GM21515 (cell line): ENCODE data around the gene SLC24A4.

Source experiments
- ATAC-seq: cut with Tn5 transposase; IDR thresholded peaks from one replicate; pipeline ENCODE4 v1.9.1; 2021; ENCODE audit not compliant: unreplicated experiment

SLC24A4 gene, protein sequence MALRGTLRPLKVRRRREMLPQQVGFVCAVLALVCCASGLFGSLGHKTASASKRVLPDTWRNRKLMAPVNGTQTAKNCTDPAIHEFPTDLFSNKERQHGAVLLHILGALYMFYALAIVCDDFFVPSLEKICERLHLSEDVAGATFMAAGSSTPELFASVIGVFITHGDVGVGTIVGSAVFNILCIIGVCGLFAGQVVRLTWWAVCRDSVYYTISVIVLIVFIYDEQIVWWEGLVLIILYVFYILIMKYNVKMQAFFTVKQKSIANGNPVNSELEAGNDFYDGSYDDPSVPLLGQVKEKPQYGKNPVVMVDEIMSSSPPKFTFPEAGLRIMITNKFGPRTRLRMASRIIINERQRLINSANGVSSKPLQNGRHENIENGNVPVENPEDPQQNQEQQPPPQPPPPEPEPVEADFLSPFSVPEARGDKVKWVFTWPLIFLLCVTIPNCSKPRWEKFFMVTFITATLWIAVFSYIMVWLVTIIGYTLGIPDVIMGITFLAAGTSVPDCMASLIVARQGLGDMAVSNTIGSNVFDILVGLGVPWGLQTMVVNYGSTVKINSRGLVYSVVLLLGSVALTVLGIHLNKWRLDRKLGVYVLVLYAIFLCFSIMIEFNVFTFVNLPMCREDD

DNA sequence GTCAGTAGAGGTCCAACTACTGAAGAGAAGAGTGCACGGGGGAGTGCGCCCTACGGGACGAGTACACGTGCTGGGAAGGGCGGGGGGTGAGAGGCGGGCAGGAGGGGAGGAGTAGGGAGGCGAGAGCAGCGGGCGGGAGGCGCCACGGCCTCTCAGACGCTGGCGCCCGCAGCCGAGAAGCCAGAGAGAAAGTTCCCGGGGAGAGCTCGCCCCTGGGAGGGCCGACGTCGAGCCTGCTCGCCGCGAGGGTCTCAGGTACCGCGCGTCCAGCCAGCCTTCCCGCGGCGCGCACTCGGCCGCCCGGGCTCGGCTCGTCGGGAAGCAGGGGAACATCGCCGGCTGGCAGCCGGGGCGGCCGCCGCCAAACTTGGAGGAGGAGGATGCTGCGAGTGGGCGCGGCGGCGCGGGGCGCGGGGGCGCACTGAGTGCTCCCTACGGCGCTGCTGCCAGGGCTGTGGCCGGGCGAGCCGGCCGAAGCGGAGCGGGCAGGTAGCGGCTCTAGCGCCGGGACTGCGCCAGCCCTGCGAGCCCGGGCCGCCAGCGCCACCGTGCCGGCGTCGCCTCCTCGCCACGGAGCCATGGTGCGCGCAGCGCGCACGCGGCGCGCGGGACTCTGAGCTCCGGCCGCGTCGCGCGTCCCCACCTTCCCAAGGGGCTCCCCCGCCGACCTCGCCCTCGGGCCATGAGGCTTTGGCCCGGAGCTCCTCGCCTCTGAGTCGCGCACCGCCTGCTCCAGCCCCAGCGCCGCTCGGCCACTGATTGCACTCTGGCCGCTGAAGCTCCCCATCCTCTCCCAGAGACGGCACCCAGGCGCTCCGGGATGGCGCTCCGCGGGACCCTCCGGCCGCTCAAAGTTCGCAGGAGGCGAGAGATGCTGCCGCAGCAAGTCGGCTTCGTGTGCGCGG, at the start of gene SLC24A4:
Gene SLC24A4, plus strand, starts transcription at position 155 of the 905 bp plus-strand sequence. Its CDS starts 666 bp downstream, at position 821.
- ATAC-seq: no peak

DNA sequence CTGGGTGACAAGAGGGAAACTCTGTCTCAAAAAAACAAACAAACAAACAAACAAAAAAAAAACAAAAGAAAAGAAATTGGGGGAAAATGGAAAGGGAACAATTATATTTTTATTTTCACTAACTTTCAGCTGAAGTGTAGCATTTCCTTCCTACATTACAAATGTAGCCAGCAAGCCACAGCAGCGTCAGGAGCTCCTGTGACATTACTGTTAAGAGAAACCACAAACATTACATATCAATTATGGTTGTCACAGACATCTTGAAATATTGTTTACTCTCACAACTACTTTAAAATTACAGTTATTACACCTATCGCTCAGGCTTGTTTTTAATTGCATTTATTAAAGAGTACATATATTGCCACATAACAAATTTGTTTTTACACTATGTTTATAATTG, 49.8 kb upstream of the SLC24A4 start:
- no peak for ATAC-seq

DNA sequence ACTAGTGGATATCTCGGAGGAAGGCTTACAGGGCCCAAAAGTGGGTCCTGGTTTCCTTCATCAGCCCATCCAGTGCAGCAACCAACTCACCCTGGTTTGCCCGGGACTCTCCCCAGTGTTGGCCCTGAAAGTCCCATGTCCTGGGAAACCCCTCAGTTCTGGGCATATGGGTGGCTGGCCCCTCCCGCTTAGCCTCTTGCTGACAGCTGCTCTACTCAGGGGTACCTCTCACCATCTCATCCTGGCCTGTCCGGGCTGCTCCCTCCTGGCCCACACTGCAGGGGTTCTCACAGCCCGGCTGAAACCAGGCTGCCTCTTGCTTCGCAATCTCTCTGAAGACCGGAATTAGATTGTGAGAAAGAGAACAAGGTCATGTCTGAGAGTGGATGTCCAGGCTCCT, 48.9 kb upstream of the SLC24A4 start:
- ATAC-seq: no peak

DNA sequence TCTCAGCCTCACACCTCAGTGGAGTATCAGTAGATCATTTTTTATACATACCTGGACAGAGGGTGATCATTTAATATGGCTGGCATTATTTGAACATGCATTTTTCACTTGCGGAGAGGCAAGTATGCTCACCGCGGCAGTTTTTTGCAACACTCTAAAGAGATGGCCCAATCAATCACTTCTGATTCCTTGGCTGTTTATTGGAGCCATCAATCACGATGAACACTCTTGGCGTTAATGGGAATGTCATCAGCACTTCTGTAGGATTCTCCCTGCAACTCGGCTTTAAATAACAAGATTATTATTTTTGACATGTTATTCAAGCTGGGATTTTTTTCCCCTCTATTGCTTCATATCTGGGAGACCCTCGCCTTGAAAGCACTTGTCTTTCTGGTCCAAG, 46.9 kb upstream of the SLC24A4 start:
- no peak for ATAC-seq

DNA sequence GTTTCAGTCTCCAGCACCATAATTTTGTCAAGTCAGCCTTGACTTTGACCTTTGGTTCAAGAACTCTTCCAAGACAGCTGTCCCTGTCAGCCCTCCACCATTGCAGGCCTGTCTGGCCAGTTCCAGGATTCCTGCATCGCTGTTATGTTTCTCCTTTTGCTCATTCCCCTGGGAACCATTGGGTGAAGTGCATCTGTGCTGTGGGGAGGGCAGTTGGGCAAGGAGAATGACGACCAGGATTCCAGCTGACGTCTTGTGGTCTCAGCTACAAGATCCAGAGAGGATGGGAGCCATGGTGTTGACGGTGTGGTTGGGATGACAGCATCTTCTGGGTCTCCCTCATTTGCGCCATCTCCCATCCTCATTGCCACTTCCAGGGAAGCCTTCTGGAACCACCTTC, 45.9 kb upstream of the SLC24A4 start:
- ATAC-seq: no peak

DNA sequence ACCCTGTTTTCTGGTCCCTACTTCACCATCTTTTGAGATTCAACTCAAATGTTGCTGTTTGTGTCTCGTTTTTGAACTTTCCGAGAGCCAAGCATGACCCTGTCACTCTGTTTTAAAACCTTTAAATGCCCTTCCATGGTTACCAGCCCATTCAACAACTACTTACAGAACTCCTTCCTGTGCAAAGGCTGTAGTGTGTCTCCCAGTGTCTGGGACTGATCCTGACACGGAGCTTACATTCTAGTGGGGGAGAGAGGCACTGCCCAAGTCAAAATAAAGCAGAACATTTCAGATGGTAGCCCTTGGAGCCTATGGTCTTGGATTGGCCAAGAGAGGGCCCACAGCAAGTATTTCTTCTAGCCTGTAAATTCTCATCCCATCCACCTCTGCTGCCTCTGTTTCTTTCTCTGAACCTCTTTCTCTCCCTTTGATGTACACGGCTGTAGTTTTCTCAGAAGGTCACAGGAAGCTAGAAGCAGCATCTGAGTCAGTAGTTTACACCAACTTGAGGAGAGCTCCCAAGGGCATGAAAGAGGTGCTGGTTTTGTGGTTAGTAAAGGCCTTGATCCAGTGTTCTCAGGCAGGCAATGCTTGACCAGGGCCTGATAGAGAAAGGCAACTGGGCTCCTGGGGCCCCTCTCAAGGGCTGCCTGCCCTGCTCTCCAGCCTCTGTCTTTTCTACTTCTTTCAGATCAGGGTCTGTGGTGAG, 42.3 kb upstream of the SLC24A4 start:
- ATAC-seq: no peak

DNA sequence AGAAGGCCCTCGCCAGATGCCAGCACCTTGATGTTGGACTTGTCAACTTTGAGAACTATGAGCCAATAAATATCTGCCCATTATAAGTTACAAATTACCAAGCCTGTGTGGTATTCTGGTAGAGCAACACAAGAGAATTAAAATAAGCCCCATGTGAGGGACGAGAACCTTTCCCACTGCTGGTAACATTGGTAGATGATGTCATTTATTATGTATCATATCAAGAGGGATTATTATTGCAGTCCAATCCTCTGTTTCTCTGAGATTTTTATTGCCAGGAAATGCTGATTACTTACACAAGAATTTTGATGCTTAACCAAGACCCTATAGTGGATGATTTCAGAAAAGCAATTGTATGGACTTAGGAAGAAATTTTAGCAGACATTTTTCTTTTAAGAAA, 40.3 kb upstream of the SLC24A4 start:
- ATAC-seq: no peak

DNA sequence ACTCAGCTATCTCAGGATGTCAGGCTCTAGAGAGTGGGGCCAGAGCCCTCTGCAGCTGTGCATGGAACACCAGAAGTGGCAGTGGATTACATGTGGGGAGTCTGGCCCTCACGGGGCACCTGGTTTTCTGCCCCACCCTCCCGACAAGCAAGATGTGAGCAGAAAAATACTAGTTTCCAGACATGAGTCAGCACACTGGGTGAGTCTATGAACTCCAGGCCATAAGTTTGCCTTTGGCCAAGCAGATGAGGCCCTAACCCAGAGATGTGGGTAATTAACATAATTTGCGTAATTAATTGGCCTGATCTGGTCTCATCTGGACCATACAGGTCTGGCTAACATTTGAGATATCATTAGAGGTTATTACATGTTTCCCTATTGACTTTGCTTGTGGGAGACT, 37.7 kb upstream of the SLC24A4 start:
- ATAC-seq: no peak

DNA sequence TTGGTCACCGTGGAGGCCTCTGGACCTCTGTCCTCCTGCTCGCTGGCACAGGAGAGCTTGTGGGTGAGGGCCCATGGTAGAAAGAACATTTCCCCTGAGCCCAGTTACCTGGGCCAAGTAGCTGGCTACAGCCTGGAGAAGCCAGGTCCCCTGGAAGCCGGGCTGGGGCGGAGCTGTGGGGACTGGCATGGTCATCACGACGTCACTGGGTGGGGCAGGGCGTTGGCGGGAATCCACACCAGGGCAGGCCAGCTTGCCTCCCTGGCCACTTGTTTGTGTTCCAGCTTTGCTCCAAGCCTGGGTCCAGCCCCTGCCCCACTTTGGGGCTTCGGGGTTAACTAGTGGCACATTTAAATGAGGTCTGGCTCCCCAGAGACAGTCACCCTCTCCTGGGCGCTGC, 35.0 kb upstream of the SLC24A4 start:
- ATAC-seq: no peak

DNA sequence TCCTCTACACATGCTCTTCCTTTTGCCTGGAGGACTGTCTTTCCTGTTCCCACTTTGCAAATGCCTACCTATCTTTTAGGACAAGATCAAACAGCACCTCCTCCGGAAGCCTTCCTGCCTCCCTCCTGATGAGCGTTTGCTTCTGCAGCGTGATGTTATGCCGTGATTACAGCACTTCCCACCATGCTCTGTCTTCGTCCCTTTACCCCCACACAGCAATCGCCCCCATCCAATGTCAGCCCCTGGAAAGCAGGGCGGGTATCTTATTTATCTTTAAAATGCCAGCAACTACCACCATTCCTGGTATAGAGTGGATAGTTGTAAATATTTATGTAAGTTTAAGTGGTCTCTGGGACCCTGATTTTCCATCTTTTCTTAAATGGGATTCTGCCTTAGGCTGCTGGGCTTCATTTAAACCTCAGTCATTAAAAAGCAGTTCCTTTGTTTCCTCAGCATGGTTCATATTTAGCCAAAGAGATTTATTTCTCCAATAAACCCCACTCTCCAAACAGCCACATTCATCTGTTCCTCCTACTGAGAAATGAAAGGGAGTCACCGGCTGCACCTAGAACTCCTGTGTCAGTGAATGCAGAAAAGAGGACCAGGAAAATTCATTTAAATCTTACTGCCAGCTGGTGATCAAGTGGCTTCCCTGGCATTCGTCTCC, 33.8 kb upstream of the SLC24A4 start:
- no peak for ATAC-seq

DNA sequence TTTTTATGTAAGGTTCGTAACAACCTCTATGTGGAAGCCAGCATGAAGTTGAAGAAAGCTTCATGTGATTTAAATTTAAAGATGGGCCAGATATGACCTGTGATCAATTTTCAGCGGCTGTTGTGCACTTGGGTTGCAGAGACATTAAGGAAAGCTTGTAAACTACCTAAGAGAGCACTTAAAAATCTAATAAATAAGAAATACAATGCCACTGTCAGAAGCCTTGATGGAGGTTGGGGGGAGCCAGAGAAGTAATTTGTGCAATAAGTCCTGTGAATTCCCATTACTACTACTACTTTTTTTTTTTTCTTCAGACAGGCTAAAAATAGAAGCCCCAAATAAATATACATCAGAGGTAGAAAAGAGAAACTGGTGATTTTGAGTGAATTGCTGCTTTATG, 30.3 kb upstream of the SLC24A4 start:
- ATAC-seq: no peak

DNA sequence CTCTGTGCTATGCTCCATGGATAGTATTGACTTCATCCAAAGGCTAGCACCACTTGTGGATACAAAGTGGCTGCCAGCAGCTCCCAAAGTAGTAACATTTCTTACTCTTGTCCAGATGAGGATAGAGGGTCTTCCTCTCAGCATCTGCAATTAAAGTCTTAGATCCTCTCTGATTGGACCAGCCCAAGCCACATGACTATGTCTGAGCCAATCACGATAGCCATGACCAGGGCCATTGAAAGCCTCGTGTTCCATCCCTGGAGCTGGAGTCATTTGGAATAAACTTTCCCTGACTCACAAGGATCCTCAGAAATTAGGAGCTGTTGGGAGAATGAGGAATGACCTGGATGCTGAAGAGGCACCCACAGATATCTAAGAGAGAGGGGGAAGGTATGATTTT, 28.5 kb upstream of the SLC24A4 start:
- no peak for ATAC-seq

DNA sequence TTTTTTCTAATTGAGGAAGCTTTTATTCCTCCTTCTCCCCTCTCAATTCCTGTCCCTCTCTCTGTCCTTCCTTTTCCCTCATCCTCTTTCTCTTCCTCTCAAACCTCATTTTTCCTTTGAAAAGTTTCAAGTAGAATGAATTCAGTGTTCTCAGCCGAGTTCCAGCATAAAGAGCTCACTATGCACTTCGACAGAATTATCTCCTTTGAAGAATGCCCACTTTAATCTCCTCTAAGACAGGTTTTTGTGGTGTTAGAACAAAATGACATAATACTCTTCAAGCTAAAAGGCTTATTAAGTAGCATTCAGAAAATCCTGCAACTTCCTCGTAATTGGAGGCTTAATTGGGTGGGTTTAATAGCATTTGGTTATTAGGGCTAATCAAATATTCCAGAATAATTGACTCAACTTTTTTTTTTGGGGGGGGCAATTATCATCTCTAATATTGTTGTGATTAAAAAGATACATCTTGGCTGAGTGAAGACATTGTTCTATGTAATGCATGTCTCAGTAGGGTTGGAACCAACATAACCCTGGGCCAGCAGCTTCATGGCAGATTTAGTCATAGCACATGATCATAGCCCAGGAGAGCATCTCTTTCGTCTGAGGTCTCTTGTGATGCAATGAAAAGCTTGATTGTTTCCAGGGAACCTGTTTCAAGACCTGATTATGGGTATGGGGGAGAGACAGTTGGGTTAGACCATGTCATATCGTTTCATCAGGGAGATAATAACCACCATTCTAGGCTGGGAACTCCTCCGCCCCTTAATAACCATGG, 25.0 kb upstream of the SLC24A4 start:
- ATAC-seq: no peak

DNA sequence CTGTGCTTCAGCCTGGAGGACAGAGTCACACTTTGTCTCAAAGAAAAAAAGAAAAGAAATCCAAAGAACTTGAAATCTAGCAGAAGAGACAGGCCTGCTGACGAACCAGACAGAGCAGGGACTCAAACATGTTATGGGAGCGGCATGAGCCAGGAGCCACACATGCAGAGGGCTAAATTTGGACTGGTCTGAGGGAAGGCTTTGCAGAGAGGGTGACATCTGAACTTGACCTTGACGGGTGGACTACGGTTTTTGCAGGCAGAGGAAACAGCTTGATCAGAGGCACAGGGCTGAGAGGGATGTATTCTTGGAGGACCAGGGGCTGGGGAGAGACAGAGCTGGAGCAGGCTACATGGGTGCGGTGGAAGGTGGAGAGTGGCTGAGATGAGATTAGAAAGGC, 20.5 kb upstream of the SLC24A4 start:
- ATAC-seq: no peak

DNA sequence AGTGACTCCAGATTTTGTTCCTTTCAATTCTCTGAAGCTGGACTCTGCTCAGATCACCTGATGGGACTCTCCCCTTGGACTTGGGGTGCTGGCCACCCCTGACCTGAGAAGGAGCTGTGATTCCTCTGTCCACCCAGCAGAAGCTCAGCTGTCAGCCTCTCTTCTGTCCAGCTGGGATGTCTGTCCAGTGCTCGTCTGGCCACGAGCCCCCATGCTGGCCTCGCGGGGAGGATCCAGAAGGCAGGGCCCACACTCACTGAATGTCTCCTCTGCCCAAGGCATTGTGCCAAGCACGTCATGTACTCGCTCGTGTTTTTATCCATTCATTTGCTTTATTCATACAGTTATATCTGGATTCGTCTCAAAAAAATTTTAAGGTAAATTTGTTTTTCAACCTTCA, 14.2 kb upstream of the SLC24A4 start:
- no peak for ATAC-seq

DNA sequence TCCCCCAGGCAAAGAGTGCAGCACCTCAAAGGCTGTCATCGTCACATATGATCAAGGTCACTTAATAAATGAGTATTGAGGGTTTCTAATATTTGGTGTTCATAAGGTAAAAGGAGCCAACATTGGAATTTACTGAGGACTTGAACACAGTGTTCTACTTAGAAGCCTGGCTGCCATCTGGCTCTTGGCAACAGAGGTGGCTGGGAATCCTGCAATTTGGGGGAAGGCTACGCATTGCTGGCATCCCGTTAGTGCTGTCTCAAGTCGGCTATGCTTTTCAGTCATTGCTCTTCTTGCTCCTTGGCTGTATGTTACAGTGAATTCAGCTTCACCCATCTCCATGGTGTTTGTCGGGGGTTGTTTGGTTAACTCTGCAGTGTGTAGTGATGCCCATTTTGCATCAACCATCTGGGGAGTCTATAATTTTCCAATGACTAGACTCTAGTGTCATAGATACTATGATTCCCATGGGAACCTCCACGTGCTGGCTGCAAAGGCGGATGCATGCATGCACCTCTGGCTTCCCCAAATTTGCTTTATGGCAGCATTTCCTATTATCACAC, 12.9 kb upstream of the SLC24A4 start:
- ATAC-seq: no peak

DNA sequence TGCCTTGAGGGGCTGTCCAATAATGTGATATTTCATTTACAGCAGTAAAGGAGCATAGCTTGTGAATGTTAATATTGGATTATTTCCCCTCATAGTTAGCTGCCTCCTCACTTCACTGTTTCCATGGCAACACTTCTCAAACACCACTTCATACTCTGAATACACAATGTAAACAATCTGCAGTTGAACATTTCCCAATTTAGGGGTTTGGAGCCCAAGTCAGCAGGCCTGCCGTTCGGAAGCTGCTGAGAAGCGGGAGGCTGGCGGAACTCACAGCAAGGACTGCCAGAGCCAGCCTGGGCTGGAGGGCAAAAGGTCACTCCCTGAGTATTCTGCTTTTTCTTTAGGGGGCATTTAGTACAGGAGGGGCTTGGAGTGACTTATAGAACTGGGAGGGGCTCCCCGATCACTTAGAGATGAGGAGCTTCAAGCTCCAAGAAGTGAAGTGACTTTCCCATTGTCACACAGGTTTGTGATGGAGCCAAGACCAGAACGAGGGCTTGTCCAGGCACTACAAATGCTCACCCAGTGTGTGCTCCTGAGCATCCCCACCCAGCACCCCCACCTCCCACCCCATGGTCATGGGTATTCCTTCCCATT, 12.1 kb upstream of the SLC24A4 start:
- ATAC-seq: no peak

DNA sequence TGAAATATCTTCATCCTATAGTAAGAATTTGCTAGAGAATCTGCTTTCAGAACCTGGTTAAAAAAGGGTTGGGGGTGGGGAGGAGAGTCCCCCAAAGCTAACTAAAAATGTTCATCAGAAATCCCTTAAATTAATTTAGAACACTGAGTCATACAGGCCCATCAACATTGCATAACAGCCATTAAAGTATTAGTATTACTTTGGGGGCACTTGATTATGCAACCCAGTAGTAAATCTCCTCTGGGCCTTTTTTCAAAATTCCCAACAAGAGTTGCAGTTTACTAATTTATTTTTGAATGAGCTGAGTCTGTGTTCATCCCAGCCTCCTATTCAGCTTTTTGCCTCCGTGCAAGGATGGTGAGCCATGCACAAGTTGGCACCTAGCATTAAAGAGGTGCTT, 8.8 kb upstream of the SLC24A4 start:
- no peak for ATAC-seq
